SK-N-DZ (cell line): ENCODE results near the gene ARFIP2.

Source experiments
- DNase-seq: peaks from one replicate; pipeline ENCODE4 v3.0.0-alpha.2; 2015; ENCODE audit warnings: low spot score

Gene ARFIP2

GRCh38 chr11:6483015-6483414 is 1.9 kb upstream of the ARFIP2 start:
- no peak for DNase-seq

DNA sequence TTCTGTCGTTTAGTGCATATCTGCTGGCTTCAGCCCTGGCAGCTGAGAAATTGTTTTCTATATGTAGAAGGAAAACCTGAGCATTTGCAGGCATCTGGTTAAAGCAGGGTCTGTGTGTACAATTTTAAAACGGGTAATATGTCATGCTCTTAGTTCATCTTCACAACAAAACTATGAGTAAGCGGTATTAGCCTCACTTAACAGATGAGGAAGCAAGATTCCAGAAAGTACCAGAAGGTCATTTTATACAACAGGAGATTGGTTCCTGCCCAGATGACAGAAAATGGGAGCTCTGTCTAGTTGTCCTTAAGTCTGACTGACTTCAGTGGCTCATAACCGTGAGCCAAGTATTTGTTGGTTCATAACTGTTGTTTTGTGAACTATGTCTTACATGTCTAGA is 1.3 kb upstream of the ARFIP2 start:
- no peak for DNase-seq

DNA sequence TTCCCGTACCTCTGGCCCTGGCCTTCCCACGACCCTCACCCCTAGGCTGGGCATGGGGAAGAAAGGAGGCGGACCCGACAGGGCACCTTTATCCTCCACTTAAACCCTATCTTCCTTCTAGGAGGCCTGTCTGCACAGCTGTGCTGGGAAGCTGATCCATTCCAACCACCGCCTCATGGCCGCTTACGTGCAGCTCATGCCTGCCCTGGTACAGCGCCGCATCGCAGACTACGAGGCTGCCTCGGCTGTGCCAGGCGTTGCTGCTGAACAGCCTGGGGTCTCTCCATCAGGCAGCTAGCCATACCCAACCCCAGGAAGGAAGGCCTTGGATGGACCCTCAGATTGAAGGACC is 769 bp upstream of the ARFIP2 start:
- no peak for DNase-seq

DNA sequence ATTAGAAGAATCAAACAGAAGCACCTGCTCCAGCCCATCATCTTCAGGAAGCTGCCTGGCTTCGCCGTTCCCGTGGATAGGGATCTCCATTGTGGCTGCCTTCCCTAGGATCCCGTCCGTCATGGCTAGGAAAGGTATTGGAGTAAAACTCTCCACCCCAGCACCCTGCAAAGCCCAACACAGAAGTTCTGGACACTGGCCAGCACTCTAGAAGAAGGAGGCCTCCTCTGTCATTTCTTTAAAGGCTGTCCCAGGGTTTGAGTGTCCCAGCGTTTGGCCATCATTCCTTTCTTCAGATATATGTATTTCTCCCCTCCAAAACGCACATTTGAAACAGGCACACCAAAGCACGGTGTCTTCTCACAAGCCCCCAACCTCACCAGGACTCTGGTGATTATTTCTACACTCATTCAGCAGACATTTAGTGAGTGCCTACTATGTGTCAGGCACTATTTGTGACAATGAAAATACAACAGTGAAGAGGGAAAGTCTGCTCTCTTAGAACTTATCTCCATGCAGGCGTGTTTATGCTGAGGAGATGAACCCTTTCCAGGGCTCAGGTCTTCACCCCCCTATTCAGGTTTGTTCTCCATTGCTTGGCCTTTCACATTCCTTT is 724 bp downstream of the ARFIP2 start:
- no peak for DNase-seq

DNA sequence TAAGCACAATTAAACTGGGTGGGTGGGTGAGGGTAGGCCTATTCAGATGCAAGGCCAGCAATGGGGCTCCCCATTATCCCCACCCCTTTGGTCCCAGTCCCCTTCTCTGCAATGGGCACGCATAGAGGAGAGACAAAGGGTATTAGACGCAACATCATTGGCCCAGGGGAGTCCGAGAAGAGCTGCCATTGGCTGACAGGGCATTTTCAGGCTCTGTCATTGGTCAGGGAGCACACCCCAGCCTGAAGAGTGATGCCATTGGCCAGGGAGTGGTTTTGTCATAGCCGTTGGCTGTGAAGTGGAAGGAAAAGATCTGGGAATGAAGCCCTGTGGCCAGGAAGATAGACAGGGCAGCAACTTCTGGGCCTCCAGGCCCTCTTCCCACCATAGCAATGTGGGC is 4.6 kb downstream of the ARFIP2 start:
- no peak for DNase-seq

GRCh38 chr11:6475936-6476335 is 5.2 kb downstream of the ARFIP2 start:
- DNase-seq: no peak

DNA sequence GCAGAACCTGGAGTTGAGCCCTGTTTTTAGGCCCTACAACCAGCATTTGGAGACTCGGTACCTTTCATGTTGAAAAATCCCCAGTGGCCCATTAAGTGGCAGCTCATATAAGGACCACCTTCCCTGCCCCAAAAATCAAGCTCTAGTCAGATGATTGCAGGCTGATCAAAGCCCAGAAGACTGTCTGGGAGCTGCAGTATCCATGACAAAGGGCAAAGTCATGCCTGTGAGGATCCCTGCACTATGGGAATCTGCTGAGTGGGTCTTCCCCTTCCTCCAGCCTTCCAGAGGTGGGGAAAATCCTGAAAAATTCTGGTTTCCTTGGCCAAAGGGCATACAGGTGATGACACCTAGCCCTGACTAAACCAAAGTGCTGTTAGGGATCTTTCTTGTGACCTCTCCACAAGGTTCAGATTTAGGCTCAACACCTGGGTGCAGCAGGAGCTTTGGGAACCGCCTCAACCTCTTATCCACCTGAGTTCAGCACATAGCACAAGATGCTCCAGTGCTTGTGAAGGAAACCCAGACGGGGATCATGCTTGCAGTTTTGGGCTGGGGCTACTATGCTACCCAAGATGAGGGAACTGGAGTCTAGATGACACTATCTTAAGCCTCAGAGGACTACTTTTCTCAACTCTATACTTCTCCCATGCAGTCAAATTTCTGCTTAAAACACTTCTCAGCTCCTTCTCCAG is 6.2 kb downstream of the ARFIP2 start:
- DNase-seq: no peak

- DNase-seq: no peak
Measured at GRCh38 chr11:6474413-6474792, 6.7 kb downstream of the ARFIP2 start.

DNA sequence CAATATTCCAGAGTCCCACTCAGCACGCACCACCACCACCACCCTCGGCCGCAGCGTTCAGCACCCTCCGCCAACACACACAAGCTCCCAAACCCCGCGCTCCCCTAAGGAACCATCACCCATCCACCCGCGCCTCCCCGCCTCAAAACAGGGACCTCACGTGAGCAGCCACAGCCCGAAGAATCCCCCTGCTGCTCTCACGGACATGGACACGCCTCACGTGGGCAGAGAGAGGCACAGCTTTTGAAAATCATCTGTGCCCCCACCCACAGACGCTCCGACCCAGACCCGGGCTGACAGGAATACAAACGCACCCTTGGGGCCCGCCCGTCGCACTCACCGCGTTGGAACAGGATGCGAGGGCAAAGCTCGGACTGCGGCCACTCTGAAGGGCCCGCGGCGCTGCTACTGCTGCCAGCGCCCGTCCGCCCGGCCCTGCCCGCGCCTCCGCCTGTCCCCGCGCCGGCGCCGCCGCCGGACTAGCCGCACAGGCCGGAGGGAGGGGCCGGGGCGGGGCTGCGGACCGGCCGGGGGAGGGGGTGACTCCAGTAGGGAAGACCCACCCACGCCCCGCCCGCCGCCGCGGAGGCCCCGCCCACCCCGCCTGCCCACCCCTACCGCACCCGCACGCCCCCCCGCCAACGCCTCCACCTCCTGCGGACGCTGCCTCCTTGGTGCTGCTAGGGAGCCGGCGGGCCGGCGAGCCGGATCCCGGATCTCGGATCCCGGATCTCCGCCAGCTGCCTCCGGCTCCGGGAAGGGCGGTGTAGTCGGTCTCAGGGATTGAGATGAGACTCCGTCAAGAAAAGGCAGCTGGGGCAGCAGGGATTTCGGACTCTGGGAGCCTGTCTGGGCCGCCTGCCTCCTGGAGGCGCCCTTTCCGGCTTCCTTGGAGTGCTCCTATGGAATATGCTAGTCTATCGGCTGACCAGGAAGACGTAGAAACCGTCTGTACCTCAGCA is 7.4 kb downstream of the ARFIP2 start, which contains the start of gene TRIM3:
Gene TRIM3 (minus strand): TSS at position 491 of the 962 bp plus-strand sequence. CDS start 8,246 bp downstream, outside the sequence.
- DNase-seq: peak; percentile 79

- no peak for DNase-seq
Measured at GRCh38 chr11:6472934-6473333, 8.2 kb downstream of the ARFIP2 start.

DNA sequence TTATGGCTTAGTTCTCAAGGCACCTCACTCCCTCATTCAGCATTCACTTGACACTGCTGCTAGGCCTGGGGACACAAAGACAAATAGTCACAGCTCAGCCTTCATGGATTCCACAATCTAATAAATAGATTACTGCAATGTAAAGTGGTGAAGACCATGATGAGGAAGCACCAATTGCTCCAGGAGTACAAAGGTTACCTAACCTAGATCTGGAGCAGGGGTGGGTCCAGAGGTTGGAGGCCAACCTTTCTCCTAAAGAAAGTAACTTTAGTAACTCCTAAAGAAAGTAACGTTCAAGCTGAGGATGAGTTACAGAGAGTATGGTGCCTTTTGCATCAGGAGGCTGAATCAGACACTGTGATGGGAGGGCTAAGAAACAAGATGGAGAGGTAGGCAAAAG is 11.5 kb downstream of the ARFIP2 start:
- DNase-seq: no peak

DNA sequence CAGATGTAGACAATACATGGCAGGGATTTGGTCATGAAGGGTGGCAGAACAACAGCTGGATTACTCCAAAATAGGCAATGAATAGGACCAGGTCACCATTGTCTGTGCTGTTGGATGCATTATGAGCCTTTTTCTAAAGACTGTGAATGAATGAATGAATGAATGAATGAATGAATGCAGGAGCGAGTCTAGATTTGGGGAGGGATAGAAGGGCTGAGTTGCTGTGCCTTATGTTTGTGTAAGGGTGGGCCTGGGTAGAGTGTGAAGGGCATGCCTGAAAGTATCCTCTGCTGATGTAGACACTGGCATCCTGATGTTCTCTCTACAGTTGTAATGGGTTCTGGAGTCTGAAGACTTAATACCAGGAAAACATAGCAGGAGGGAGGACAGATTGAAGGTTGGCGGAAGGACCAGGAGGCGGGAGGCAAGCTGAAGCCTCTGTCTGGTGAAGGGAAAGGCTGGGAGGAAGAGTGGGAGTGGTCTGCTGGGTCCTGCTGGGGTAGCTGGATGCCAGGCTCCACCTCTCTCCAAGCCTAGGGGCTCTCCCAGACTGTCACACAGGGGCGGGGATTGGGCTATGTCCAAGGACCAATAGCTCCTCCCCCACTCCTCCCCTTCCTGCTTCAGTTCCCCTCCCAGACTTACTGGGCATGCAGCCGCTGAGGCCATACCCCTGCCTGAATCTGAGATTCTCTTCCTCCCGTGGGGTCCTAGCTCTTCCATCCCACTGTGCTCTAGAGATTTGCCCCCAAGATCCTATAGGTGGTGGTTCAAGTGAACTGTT is 12.2 kb downstream of the ARFIP2 start:
- peak; percentile 89 for DNase-seq

- DNase-seq: no peak
Measured at GRCh38 chr11:6459099-6459450, 22.1 kb downstream of the ARFIP2 start.

DNA sequence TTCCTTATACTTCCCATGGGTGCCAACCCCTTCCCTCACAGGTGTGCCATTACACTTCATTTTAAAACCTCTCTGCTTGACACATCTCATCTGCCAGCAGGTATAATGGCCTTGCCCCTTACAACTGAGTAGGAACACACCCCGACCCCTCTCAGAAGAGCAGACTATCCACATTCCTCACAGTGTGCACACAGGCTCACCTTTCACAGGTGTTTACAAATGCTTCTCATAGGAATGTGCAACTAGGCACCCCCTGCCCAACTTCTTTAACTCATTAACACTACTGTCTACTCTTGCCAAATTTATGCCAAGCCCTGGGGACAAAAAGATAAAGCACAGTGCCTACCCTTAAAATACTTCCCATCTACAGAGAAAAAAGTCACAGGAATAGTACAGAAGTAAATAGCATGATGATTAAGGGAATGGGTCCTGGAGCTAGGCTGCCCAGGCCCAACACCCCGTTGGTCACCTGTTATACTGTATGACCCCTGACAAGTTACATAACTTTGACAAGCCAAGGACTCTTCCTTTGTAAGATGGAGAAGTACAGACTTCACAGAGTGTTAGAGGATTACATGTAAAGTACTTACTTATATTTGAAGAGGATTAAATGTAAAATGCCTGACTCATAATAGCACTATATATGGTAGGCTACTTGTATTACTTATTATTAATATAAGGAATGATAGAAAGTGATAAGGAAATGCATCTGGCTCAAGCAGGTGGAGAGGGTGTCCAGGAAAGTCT is 22.6 kb downstream of the ARFIP2 start:
- no peak for DNase-seq

DNA sequence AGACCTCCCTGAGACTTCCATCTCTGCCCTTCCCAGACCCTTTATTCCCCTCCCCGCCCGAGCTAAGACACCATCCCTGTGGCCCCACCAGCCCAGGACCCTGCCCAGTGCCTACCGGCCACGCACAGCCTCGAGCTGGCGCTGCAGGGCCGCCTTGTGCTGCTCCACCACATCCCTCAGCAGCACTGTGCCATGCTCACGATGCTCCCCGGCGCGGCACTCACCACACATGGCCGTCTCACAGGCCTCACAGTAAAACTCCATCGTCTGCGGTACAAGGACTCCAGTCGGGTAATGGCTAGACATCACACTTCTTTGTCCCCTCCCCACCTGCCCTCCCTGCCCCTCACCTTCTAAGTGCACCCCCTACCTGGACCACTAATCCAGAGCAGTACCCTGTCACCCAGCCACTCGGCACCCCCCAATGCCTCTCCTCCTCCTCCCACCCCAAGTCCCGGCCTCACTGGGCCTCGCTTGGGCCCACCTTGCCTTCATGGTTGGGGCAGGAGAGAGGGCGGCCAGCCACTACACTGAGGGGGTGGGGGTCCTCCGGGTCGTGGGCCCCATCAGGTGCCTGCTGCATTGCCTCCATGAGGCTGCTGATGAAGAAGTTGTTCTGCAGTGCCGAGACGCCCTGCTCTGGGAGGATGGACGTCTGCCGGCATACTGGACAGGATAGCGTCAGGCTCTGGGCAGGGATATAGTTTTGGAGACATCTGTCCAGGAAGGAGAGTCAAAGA is 23.4 kb downstream of the ARFIP2 start:
- DNase-seq: no peak

- no peak for DNase-seq
Measured at GRCh38 chr11:6456361-6457073, 24.6 kb downstream of the ARFIP2 start.

DNA sequence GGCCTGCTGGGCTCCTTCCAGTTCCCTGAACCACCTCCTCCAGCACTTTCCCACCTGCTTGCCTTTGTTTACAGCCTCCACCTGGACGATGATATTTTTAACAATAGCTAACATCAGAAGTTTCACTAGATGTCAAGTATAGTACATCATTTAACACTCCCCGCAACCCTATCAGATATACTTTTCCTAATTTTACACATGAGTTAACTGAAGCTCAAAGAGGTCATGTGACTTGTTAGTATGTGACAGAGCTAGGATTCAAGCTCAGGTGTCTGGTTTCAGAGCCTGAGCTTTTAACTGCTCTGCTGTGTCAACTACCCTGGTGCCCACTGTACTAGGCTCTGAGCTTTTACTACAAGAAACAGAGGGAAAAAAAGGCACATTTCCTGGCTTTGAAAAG is 26.1 kb downstream of the ARFIP2 start:
- DNase-seq: no peak

- no peak for DNase-seq
Measured at GRCh38 chr11:6453152-6453551, 28.0 kb downstream of the ARFIP2 start.

GRCh38 chr11:6452219-6452618 is 28.9 kb downstream of the ARFIP2 start:
- no peak for DNase-seq

GRCh38 chr11:6448574-6448973 is 32.6 kb downstream of the ARFIP2 start:
- no peak for DNase-seq
